Measurements from ENCODE around the gene L3MBTL4.

DNA sequence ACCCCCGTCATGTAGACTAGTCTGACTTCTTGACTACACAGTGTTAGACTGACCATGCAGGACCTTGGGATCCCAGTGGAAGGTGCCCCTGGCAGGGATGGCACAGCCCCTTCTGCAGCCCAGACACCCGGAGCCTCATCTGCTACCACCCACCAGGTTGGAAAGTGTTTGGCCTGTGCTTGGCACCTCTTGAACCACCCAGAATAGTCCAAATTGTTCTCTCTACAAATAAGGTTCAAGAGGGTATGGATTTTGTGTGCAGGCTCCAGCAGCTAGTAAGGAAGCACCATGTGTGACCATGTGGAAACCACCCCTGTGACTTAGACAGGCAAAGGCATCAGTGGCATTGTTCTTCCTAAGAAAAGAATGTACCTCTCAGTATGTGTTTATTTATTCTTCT is 18.4 kb downstream of the L3MBTL4 start:
- TF ChIP-seq, protein P1, sequence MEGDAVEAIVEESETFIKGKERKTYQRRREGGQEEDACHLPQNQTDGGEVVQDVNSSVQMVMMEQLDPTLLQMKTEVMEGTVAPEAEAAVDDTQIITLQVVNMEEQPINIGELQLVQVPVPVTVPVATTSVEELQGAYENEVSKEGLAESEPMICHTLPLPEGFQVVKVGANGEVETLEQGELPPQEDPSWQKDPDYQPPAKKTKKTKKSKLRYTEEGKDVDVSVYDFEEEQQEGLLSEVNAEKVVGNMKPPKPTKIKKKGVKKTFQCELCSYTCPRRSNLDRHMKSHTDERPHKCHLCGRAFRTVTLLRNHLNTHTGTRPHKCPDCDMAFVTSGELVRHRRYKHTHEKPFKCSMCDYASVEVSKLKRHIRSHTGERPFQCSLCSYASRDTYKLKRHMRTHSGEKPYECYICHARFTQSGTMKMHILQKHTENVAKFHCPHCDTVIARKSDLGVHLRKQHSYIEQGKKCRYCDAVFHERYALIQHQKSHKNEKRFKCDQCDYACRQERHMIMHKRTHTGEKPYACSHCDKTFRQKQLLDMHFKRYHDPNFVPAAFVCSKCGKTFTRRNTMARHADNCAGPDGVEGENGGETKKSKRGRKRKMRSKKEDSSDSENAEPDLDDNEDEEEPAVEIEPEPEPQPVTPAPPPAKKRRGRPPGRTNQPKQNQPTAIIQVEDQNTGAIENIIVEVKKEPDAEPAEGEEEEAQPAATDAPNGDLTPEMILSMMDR (IDR thresholded peaks at IDR 0.05) = no peak
- no peak for TF ChIP-seq POLR2A (IDR thresholded peaks at IDR 0.05)
